Activated CD8-positive, alpha-beta memory T cell treated with anti-CD3 and anti-CD28 coated beads for 48 hours (primary cell): ENCODE measurements around the gene LAD1.

Source experiments
- DNase-seq, 3 experiments: peaks; one replicate each; pipeline ENCODE4 v3.0.0-alpha.2; 2020; ENCODE audit warnings: low read depth in 2 of 3, low spot score in 2 of 3

LAD1 gene, protein sequence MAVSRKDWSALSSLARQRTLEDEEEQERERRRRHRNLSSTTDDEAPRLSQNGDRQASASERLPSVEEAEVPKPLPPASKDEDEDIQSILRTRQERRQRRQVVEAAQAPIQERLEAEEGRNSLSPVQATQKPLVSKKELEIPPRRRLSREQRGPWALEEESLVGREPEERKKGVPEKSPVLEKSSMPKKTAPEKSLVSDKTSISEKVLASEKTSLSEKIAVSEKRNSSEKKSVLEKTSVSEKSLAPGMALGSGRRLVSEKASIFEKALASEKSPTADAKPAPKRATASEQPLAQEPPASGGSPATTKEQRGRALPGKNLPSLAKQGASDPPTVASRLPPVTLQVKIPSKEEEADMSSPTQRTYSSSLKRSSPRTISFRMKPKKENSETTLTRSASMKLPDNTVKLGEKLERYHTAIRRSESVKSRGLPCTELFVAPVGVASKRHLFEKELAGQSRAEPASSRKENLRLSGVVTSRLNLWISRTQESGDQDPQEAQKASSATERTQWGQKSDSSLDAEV

DNA sequence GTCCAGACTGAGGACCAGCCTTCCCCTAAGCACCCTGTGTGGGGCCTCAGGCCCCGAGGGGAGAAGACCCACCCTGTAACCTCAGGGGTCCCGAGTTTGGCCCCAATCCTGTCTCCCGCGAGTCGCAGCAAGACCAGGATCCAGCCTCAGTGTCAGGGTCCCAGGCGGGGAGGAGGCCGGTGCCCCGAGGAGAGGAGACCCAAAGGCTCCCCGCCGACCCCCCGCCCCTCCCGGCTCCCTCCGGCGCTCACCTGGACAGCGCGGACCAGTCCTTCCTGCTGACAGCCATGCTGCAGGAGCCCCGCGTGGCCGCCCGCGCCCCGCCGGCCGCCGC is at the start of gene LAD1:
LAD1 (minus strand) TSS at position 307 of the 334 bp plus-strand sequence; CDS start at position 289, 18 bp downstream.
- no peak for DNase-seq

DNA sequence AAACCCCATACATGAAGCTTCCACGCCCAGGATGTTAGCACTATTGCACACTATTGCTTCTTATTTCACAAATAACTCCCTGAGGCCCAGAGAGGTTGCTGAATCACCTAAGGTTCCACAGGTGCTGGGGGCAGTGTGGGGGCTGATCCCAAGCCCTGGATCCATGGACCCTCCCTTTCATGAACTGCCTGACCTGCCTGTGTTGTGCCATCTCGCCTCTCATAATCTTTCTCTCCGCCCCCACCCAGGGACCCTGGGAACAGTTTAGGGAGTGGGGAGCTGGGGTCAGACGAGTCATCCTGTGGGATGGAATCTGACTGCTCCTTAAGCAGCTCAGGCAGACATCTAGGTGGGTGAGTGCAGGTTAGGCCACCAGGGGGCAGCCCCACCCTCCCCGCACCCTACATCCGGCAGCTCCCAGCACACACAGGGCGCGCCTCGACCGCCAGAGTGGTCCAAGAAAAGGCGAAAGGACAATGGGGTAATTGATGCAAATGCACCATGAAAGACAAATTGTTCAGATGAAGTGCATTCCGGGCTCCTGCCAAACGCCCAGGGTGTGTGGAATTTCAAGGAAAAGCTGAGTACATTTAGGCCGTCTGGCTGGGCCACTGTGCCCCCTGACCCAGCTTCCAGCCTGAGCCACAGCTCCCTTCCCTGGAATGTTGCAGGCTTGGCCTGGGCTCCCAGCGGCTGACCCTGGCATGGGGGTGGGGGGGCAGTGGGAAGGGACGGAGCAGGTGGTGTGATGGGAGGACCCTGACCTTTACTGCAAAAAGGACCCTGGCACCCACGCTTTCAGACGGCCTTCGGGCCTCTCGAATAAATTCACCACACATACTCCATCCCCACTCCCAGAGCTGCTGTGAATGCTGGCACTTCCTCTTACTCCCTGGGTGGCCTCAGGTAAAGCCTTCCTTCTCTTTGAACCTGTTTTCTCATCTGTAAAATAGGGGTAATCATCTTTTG is 49.1 kb upstream of the LAD1 start:
- peak in 1 of 3 experiments; percentile 36 for DNase-seq

DNA sequence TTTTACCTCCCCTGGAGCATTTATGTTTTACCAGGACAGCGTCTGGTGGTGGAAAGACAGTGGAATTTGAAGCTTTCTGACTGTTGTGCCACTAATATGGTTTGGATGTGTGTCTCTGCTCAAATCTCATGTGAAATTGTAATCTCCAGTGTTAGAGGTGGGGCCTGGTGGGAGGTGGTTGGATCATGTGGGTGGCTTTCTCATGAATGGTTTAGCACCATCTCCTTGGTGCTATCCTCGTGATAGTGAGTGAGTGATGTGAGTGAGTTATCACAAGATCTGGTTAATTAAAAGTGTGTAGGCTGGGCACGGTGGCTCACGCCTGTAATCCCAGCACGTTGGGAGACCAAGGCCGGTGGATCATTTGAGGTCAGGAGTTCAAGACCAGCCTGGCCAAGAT is 46.2 kb upstream of the LAD1 start:
- DNase-seq: no peak

DNA sequence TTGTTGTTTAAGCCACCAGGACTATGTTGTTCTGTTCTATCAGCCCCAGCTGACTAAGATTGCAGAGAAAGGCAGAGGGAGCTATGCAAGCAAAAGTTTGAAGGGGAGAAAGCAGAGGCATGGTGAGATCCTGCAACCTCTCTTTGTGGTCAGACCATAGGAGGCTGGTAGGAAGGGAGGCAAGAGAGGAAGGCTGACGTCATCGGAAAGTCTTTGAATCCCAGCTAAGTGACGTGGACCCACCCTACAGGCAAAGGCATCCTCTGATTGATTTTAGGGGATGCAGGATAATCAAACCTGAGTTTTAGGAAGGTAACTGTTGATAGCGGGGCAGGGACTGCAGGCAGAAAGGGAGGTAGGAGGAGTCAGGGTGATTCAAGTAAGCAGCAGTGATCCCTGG is 45.7 kb upstream of the LAD1 start:
- no peak for DNase-seq

DNA sequence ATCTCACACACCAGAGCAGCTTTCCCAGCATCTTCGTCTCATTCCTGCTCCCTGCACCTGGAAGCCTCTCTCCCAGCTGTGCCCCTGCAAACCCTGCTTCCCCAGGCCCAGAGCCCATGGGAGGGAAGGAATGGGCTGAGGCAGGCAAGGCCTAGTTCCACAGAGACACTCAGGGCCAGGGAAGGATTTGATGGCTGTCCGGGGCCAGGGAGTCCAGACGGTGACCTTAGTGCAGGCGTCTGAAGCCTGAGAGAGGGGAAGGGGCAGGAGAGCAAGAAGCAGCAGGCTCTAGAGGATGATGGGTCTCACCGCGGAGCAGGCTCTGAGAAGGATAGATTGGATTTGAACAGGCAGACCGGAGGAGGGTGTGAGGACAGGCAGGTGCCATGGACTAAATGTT is 44.6 kb upstream of the LAD1 start:
- no peak for DNase-seq

DNA sequence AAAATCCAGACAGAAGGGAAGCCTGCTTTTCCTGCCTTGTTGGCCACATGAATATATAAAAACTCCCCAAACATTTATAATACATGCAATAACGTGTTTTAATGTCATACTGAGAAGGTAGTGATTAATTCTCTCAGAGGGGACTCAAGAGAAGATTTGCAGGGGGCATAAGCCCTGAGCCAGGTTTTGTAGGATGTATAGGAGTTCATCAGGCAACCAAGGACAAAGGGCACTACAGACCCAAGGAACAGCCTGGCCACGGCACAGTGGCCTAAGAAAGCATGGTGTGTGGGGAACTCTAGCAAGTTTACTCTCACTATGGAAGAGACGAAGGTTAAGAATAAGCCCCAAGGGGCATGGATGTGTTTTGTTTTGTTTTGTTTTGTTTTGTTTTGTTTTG is 37.8 kb upstream of the LAD1 start:
- no peak for DNase-seq

DNA sequence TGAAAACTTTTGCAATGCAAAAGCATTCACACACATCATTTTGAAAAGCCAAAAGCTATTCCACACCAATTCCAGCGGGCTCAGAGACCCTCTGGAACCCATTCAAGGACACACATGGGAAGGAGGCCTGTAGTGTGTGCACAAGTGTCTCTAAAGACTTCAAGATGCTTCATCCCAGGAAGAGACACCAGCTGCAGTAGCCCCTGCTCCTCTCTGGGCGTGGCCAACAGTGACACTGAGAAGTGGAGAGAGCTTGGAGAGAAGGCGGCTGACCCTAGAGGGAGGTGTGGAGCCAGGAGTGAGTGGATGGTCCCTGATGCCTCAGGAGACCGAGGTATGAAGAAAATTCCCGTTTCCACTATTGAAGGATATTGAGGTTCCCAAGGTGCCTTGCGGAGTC is 37.3 kb upstream of the LAD1 start:
- DNase-seq: no peak

DNA sequence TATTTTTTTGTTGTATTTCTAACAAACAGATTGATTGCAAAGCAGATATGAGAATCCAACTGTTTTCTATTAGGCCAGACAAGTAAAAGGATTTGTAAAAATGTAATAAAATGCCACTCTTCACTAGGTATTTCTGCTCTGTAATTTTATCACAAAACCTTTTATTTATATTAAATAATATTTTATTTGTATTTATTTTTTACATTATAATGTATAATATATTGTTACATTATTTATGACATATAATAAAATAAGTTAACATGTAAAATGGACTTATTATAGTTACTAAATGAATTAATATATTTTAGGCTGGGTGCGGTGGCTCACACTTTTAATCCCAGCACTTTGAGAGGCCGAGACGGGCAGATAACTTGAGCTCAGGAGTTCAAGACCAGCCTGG is 35.1 kb upstream of the LAD1 start:
- DNase-seq: no peak

DNA sequence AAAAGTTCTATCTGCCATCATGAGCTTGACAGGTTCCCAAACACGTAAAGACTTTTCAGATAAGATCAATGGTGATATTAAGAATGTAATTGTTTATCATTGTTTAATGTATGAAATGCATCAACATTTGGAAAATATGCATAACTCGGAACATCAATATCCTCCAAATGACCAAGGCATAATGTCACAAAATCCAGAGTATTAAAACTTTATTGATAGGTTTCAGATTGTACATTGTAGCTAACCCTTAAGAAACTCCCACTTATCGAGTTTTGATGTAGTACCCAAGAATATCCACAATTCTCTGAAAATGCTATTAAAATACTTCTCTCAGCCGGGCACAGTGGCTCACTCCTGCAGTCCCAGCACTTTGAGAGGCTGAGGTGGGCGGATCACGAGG is 34.5 kb upstream of the LAD1 start:
- DNase-seq: no peak

DNA sequence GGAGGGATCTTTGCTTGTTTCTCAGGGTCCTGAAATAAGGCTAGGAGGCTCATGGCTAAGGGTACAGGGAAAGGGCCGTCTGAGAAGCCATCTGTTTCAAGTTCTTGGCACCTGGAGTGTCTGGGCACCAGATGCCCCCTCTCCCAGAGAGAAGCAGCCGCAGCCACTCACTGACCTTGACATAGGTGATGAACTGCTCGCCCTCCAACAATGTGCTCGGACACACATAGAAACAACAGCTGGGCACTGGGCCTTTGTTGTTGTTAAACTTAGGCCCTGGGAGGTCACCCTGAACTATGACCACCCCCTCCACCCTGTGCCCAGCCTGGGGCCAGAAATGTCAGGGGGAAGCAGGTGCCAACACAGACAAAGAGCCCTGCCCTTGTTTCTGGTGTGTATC is 31.7 kb upstream of the LAD1 start:
- DNase-seq: no peak

DNA sequence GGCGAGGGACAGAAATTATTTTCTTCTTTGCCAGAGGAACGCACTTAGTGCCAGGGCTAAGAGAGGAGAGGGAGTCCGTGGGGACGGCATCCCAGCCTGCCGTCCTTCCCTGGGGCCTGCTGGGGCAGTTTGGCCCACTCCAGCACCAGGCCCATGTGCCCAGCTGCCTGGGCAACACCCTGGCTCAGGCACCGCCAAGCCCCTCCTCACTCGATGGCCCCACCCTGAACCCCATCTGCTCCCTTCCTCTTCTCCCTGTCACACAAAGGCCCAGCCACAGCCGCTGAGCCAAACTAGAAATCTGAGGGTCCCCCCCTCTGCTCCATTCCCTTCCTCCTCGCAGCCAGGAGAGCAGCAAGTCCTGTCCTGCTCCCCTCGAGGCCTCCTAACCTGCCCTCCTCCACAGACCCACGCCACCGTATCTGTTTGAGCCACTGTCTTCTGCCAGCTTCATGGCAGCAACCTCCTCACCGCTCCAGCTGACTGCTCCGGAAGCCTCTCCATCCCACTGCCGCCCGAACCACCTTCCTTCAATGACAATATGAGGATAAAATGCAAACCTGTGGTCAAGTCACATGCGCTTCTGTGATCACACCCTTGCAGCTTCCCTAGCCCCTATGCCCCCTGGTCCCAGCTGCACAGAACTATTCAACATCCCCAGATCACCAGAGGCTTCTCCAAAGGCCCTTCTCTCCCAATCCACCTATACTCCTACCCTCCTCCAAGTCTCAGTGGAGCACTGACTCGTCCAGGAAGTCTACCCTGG is 30.8 kb upstream of the LAD1 start:
- DNase-seq: no peak

DNA sequence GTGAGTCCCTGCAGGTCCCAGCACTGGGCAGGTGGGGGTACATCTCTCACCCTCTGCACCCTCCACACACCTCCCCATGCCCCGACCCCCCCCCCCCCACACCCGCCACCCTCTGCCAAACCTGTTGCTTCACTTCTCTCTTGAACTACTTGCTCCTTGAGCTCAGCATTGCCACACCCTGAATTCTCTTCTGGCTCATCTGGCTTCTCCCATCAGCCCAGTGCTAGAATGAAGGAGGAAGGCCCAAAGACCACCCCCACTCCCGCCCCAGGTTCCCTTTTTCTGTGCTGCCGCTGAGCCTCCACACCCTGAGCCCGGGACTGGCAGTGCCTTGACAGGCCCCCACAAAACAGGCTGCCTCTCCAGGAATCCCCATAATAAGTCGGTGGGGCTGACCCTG is 28.8 kb upstream of the LAD1 start:
- DNase-seq: no peak

DNA sequence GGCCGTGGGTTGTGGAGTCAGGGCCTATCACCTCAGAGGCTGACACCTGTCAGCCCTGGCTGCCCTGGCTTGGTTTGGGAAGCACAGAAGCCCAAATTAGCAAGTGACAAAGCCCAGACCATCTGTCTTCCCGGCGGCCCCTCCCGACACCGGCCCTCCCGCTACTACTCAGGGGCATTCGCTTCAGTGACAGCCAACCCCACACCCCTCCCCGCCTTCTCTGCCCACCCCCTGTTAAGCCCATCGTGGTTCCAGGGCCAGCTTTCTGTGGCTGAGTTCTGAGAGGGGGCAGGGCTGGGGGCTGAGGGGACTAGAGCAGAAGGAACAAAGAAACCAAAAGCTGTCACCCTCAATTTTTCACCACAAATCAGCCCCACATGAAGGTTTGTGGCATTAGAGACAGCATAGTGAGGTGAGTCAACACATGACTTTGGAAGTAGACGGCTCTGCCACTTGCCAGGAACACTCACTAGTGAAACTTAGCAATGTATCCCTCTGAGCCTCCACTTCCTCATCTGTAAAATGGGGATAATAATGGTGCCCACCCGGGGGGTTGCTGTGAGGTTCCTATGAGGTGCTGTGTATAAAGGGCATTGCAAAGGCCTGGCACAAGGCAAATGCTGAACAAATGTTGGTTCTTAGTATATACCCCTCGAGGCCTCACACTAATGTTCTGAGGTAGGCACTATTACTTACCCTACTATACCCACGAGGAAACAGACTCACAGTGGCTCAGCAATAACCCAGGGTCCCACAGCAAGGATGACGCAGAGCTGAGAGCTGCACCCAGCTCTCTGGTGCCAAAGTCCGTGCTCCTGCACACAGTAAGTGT is 27.6 kb upstream of the LAD1 start:
- DNase-seq: no peak

DNA sequence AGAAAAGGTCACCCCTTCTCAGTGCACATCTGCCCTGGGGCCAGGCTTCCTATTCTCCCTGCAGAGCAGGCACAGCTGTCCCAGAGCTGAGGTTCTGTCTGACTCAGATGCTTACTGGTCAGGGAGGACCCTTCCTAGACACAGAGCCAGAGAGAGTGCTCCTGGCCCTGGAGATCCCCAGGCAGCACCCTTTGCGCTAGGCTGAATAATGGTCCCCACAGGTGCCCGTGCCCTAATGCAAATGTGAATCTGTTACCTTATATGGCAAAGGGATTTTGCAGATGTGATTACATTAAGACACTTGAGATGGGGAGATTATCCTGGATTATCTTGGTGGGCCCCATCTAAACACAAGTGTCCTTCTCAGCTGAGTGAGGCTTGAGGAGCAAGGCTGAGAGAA is 25.0 kb upstream of the LAD1 start:
- DNase-seq: no peak

DNA sequence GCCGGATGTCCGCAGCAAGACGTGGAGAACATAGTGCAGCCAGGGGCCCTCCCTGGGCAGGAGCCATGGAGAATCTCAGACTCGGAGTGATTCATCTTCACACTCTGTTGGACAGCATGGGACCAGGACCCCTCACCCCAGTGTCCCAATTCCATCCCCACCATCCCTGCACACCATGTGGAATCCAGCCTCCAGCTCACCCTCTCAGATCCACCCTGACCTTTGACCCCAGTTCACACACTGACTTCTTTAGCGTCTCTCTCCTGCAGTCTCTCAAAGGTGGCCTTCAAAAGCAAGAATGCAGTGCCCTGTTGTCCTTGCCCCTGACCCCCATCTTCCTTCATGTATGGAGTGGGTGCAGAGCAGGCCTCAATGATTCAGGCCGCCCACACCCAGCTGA is 24.5 kb upstream of the LAD1 start:
- DNase-seq: no peak

DNA sequence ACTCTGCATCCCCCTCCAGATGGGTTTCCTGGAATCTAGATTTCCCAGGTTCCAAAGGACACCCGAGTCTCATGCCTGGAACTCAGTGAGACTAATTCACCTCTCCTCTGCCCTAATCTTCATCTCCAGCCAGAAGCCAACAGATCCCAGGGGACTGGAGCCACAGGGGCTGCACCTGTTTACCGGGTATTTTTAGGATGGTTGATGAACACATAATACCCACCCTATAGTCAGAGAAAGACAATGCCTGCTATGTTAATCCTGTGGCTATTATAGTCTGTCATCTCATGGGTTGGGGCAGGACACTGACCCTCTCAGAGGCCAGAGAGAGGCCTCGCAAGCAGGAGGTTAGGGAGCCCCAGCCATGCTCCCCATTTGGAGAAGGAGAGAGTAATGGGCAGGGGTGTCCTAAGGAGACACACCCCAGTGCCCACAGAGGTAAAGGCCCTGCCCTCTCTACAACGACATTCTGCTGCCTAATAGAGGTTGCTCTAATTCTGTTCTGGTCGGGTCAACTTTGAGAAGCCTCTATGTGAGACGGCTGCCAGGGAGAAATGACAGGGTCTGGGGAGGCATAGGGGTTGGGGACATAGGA is 23.4 kb upstream of the LAD1 start:
- DNase-seq: no peak

DNA sequence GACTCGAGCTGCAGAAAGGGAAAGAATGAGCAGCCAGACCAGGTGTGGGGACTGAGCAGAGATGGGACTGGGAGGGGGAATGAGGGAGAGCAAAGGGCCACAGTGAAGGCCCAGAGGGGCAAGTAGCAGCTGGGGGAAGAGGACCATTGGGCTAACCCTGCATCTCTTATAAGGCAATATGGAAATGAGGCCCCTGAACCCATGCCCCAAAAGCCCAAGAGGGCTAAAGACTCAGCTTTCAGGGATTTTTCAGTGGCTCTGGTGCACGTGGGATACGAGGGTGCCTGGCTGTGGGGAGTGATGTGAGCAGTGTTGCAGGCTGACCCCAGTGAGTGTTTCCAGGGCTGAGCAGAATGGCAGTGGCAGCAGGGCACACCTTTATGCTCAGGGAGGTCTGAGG is 22.9 kb upstream of the LAD1 start:
- DNase-seq: no peak

DNA sequence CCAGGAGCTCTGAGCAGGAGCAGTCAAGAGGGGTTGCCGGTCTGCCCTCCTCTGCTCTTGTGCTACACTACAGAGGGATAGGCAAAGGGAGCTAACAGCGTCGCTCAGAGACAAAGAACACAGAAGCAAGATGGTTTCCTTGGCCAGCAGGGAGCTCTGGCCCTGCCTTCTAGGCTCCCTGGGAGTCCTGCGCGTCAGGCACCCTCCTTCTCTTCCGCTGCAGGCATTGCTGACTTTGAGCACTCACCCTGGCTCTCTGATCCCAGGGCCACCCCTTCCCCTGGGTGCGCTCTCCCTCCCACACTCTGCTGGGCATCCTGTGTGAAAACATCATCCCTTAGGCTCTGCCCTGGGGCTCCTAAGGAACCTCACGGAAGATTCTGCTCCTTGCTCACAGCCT is 21.9 kb upstream of the LAD1 start:
- DNase-seq: no peak

DNA sequence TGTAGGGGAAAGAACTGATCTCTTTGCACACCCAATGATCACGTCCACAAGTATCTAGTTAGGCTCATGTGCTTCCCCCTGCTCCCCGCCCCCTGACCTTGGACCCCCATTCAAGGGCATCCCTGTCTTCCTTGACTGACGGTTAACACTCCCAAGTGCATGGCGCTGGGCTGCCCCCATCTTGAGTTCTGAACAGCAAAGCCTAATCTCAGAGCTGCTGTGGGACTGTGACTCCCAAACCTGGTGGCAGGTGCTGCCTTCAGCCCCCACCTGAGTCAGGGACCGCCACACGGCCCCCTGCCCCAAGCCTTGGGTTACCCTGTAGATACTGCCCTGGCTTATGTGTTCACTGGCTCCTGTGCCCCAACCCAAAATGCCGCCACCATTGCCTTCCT is 21.5 kb upstream of the LAD1 start:
- no peak for DNase-seq
